Measurements from ENCODE around the gene MEGF6. TPM values are rescaled to one million over a fixed set of nuclear protein-coding genes. Genes with fewer than 3 reads are reported as not detected.
A peak's percentile ranks its signal among the peaks of the same experiment; 100 is the strongest.

The MEGF6 gene
- total and polyA plus RNA-seq, 11 donors = 1.9 to 16.2 (median 5.1) TPM

GRCh38 chr1:3654549-3655281, 43.4 kb upstream of the MEGF6 start:
- peak in 2 of 5 donors; percentile 15 to 43 for DNase-seq
- H3K27ac ChIP-seq = no peak overlapping the region
- intact Hi-C loops (cut with DNase I) = no loop called here
- WGBS, 4 donors = 67 to 72% (median 71%) methylated on average over 22 of the region's 22 CpGs
- H3K27me3 ChIP-seq = peaks cover 26 to 64% (median 34%) of the 10 kb centered on the region in 9 donors
- H3K9me3 ChIP-seq = no peaks in the 10 kb centered on the region
- no peaks in the 10 kb centered on the region for H3K36me3 ChIP-seq
- peaks cover 0 to 37% (median 21%) of the 10 kb centered on the region in 12 donors for H3K4me1 ChIP-seq
- peak in 3 of 4 donors; percentile 17 to 52 (median 40) for ATAC-seq
- no peak overlapping the region for H3K4me3 ChIP-seq
- TF ChIP-seq CTCF (IDR thresholded peaks at IDR 0.05) = no peak
- no peak for TF ChIP-seq POLR2A (IDR thresholded peaks at IDR 0.05)

GRCh38 chr1:3653286-3653618, 41.9 kb upstream of the MEGF6 start:
- no peak for TF ChIP-seq POLR2A (IDR thresholded peaks at IDR 0.05)
- no peak for TF ChIP-seq CTCF (IDR thresholded peaks at IDR 0.05)
- H3K4me3 ChIP-seq = peak overlapping the region in 1 of 12 donors; percentile 91
- no peak for ATAC-seq
- no peak for DNase-seq
- H3K36me3 ChIP-seq = no peaks in the 10 kb centered on the region
- intact Hi-C loops (cut with DNase I) = no loop called here
- peaks cover 6 to 48% (median 30%) of the 10 kb centered on the region in 12 donors for H3K4me1 ChIP-seq
- H3K27ac ChIP-seq = no peak overlapping the region
- 40 to 58% (median 56%) methylated on average over 9 to 10 of the region's 10 CpGs for WGBS, 4 donors
- H3K27me3 ChIP-seq = peaks cover 26 to 64% (median 34%) of the 10 kb centered on the region in 9 donors
- H3K9me3 ChIP-seq = no peaks in the 10 kb centered on the region

GRCh38 chr1:3652548-3653285, 41.4 kb upstream of the MEGF6 start:
- Histone ChIP-seq H3K9me3 (no peaks in the 10 kb centered on the region), H3K4me3 (peak overlapping the region in 10 of 12 donors; percentile 17 to 91 (median 46)), H3K27ac (no peak overlapping the region), H3K36me3 (peaks cover 0 to 3% (median 0%) of the 10 kb centered on the region in 9 donors), H3K4me1 (peaks cover 6 to 48% (median 30%) of the 10 kb centered on the region in 12 donors), H3K27me3 (peaks cover 26 to 64% (median 34%) of the 10 kb centered on the region in 9 donors)
- TF ChIP-seq CTCF (IDR thresholded peaks at IDR 0.05) = no peak
- no peak for TF ChIP-seq POLR2A (IDR thresholded peaks at IDR 0.05)
- intact Hi-C loops (cut with DNase I) = no loop called here
- DNase-seq (peak in 1 of 5 donors; percentile 24), ATAC-seq (no peak)
- WGBS, 4 donors = 8 to 21% (median 13%) methylated on average over 20 to 68 of the region's 68 CpGs

- no peak for TF ChIP-seq POLR2A (IDR thresholded peaks at IDR 0.05)
- TF ChIP-seq CTCF (IDR thresholded peaks at IDR 0.05) = no peak
- H3K4me3 ChIP-seq = peak within 1 kb of the TSS; percentile 14 to 98 (median 46)
- H3K27me3 ChIP-seq = peaks cover 26 to 60% (median 34%) of the 10 kb centered on the region in 9 donors
- intact Hi-C loops (cut with DNase I) = no loop called here
- no peaks in the 10 kb centered on the region for H3K9me3 ChIP-seq
- WGBS, 4 donors = 1 to 7% (median 1%) methylated on average over 3 to 80 of the region's 80 CpGs
- DNase-seq (peak in 2 of 5 donors; percentile 28 to 33), ATAC-seq (peak in 1 of 4 donors; percentile 2)
- H3K36me3 ChIP-seq = peaks cover 0 to 10% (median 5%) of the 10 kb centered on the region in 9 donors
- no peak within 1 kb of the TSS for H3K27ac ChIP-seq
- peaks cover 6 to 48% (median 30%) of the 10 kb centered on the region in 12 donors for H3K4me1 ChIP-seq
These were observed 40.7 kb upstream of the MEGF6 start, which contains the start of gene TP73 for GRCh38 chr1:3651930-3652547. TSS of gene TP73 (plus strand) at chr1:3652516. CDS start at chr1:3682366, 29,850 bp downstream.

Data from heart left ventricle (tissue), 16 donors.